GM18526 (cell line): ENCODE data around the gene SORBS1.

Experiments
- POLR2A ChIP-seq: IDR thresholded peaks from 3 replicates; pipeline ENCODE4 v1.6.1; 2011; ENCODE audit not compliant: insufficient read length; ENCODE audit errors: extremely low read depth

Gene SORBS1

DNA sequence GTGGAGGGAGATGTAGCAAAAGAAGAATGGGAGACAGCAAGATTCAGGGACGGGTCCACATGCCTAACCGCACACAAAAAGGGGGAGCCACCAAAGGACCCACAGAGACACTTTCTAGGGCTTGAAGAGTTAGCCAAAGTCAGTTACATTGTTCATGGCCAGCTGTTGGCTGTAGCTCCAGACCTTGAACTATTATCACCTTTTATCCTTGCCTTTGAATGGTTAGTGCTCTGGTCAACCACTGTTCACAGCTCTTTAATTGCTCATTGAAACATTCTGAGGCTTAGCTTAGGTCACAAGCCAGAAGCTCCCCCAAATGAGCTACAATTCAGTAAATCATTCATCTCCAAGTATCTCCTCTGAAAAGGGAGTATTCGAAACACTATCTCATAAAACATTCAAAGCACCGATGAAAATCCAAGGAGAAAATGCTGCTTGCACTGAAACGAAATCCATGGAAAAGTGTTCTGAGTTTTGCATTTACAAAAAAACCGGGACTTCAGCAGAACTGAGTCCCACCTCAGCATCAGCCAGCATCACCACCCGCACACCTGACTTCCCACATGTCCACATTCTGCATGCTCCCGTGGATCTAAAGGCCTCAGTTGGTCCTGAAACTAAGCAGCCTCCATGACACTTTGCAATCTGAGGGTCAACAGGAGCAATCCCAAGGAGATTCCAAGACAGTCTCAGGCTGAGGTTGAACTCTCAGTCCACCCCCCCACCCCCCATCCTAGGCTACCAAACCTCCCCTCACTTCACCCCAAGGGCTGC is 4.0 kb downstream of the SORBS1 start:
- no peak for TF ChIP-seq POLR2A

DNA sequence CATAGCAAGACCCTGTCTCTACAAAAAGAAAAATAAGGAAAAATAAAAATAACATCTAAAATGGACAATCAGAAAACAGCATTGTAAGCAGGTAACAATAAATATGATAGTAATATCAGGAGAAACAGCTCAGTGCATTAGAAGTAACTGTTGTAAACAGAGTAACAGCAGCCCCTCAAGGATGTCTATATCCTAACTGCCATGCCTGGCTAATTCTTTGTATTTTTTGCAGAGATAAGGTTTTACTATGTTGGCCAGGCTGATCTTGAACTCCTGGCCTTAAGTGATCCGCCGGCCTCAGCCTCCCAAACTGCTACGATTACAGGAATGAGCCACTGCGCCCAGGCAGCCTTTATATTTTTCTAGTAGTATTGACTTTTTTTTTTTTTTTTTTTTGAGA is 7.5 kb downstream of the SORBS1 start:
- no peak for TF ChIP-seq POLR2A

DNA sequence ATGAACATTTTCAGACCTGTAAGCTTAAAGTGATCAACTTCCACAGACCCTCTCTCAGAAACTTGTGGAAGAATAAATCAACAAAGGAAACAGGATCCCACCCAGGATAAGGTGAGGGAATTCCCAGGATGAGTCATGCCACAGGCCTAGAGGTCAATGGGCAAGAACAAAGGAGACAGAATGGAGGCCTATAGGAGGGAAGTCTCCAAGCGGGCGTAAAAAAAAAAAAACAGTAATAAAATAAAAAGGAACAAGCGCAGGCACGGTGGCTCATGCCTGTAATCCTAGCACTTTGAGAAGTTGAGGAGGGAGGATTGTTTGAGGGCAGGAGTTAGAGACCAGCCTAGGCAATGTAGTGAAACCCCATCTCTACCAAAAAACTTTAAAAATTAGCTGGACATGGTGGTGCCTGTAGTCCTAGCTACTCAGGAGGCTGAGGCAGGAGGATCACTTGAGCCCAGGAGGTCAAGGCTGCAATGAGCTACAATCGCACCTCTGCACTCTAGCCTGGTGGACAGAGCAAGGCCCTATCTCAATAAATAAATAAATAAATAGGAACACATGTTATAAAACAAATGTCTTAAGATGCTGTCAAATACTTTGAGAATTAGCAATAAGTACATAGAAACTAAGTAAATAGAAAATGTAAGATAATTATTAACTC is 8.4 kb downstream of the SORBS1 start:
- TF ChIP-seq POLR2A = no peak

DNA sequence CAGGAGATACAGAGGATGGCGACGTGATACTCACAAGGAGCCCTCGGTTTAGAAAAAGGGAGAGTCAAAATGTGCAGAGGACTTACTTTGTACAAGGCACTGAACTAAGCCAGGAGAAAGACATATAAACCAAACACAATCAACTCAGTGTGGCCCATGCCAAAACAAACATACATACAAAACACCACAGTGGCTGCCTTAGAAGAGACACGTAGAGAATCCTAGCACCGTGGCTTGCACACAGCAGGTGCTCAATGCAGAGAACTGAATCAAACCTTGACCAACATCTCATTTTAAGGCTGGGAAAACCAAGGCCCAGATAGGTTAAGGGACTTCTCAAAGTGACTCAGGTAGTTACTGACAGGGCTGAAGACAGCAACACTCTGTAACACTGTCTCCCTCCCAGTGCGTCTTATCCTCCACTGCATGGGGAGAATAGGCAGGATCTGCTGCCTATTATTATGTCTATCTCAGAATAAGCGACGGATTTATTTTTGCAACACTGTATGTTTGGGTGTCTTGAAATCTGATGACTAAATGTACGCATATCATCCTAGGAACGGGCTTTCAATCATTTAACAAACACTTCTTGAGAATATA is 11.0 kb downstream of the SORBS1 start:
- TF ChIP-seq POLR2A = no peak

DNA sequence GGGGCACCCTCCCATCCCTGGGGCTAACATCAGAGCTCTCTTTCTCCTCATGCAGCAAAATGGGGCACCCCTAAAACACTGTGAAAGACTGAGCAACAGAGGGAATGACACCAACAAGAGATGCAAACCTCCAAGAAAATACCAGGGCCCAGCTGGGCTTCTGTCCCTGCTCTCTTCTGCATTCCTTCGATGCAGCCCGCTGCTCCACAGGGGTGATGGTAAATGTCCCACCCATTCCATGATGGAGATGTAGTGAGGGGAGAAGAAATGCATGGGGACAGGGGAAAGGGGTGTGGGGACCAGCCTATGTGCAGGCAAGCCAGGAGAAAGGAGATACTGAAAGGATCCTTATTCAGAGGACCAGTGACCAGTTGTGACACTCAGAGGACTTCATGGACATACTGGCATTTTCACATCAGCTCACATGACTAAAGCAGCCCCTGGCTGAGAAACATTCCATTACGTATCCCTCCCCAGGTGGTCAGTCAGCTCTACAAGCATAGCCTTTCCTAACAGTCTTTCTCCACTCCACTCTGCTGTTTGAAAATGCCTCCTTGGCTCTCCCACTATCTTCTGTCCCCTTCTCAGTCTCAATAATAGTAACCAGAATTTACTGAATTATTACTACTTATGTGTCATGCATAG is 13.3 kb downstream of the SORBS1 start:
- TF ChIP-seq POLR2A = no peak

DNA sequence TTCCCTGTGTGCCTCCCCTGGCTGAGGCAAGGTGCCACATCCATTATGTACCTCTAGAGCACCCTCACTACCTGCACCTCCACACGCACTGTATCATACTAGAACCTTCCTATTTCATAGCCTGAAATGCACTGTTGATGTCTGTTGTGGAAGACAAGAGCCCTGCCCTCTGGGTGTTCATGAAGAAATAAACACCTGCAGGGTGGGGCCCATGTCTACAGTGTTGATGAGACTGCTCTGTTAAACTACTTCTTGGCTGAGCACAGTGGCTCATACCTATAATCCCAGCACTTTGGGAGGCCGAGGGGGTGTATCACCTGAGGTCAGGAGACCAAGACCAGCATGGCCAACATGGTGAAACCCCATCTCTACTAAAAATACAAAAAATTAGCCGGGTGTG is 14.0 kb downstream of the SORBS1 start:
- TF ChIP-seq POLR2A = no peak

DNA sequence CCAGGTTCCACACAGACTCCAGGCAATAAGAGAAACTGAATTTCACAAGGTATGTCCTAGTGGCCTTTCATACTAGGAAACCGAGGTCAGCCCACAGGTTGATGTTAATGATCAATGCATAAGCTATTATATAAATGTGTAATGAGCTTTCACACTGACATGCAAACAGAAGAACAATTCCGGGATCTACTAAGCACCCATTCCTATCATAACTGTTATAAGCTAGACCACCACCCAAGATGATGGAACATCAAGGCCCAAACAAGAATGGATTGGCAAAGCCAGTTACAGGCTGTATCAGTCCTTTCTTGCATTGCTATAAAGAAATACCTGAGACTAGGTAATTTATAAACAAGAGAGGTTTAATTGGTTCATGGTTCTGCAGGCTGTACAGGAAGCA is 15.2 kb downstream of the SORBS1 start:
- no peak for TF ChIP-seq POLR2A

DNA sequence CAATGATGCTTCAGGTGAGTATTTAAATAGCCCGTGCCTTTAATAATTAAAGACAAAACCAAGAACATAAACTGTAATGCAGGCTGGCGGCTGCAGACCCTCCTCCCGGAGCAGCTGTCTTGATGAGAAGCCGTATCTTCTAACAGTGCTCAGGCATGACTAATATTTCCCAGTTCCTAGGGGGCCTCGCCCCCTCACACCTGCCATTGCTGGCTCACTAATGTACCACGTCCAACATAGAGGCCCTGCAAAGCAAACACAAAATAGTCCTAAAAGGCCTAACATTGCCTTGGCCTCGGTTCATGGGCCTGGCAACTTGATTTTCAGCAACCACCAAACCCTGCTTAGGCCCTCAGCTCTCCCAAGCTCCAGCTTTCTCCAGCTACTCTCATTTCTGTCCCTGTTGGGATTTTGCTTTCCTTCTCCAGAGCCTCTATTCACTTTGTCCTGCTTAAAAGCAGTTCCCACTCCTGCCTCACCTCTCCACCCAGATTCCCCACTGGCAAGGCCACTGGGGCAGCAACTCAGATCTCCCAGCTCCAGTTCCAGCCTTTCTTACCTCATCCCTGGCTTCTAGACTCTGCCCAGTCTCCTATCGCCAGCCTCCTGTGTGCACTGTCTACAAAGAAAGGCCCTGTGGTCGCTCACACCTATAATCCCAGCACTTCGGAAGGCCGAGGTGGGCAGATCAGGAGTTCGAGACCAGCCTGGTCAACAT is 16.2 kb downstream of the SORBS1 start:
- no peak for TF ChIP-seq POLR2A

DNA sequence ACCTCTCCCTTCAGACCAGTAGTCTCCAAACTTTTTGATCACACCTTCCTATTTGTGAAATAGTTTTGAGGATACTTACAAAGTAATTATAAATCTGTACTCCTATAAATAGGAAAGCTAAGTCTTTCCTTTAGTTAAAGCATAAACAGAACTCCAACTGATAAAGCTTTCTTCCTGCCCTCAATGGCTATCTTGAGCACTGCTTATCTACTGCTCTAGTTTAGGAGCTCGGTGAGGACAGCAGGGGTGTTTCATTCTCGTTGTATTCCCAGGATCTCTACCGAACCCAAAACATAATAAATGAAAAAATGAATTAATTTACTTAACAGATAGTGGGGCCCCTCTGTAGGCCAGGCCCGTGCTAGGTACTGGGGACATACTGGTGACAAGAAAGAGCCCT is 17.7 kb downstream of the SORBS1 start:
- no peak for TF ChIP-seq POLR2A

DNA sequence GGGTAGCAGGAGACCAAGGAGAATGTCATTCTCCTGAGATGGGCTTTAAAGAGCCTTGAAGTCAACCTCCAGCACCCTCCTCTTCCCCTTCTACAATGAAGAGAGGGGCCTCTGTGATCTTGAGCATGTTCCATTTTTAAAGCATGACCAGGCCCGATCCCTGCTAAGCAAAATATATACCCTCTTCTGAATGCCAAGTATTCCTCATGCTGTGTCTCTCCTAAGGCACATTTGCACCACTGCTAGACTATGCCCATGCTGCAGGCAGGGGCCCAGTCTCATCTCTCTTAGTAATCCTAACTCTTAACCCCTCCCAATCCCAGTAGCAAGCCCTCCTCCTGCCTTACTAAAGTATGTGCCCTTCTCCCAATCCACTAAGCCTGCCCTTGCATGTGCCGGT is 18.4 kb downstream of the SORBS1 start:
- no peak for TF ChIP-seq POLR2A

DNA sequence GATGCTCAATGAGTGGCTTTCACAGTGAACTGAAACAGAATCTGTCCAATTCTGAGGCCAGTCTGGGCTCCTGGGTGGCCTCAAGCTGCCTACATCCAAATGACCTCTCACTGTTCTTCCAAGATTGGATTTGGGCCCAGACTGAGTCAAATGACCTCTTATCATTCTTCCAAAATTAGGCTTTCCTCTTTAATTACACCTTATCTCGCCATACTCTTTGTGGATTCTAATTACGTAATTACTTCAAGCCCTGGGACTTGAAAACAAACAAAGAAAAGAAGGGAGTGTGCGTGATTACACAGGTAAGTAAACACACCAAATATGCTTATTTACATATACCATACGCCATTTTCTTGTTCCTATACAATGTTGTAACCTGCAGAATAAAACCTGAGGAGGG is 18.8 kb downstream of the SORBS1 start:
- TF ChIP-seq POLR2A = no peak

DNA sequence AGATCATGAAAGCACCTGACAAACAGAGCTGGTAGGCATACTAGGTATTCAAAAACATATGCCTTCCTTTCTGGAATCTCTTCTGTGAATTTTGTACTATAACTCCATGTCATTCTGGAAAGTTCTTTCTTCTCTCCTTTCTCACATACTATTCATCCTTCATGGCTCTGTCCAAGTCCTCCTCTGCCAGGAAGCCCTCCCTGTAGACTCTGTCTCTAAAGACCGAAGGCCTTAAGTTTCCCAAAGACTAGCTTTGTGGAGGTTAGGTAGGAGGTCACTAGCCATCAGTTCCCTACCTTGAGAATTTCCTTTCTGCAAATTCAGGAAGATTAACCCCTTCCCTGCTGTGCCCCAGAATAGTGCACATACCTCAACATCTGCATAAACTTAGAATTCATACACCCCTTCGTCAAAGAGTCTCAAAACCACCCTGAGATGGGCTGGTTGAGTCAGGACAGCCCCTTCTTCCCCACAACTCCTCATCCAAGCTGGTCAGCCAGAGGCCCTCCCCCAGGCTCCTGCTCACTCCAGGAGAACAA is 20.6 kb downstream of the SORBS1 start:
- no peak for TF ChIP-seq POLR2A

DNA sequence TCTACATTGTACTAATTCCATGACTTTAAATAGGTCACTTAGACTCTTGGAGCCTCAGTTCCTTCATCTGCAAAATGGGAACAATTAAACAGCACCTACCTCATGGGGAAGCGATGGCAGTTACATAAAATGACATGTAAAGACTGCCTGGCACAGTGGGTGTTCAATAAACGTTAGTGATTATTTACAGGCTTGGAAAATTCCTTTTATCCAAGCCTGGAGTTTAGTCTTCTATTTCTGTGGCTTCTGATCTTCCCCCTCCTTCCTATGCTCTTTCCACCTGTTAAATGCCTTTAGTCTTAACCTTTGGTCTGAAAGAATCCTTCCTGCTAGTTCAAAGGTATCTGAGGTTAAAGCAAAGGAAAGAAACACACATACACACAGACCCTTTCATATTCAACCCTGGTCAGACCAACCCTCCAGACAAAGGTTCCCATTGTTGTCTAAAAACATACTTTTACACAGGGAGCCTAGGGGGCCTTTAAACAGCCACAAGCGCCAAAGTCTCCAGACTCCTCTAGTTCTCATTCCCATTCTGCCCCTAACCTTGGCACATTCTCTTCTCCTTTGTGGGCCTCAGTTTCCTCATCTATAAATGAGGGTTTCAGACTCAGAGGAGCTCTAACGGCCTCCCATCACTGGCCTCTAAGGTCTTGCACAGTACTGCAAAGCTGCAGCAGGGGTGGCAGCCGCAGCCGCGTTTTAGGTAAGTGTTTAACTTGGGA is 21.4 kb downstream of the SORBS1 start:
- no peak for TF ChIP-seq POLR2A

DNA sequence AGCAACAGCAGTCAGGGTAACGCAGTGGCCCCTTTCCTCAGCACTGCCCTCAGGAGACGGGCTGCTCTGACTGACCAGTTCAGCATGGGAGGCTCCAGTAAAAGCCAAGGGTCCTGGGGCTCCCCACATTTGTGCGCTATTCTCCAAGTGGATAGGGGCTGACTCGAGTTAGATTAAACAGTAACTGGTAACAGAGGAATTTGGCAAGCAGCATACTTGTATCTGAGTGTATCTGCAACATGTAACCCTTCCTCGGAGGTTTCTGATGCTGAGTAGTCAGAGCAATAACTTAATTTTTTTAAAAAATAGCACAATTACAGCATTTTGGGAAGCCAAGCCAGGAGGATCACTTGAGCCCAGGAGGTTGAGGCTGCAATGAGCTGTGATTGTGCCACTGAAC is 22.8 kb downstream of the SORBS1 start:
- no peak for TF ChIP-seq POLR2A
